NCI-H526 (cell line): ENCODE measurements around the gene RHCG.
A peak's percentile ranks its signal among the peaks of the same experiment; 100 is the strongest.

Source experiments
- DNase-seq, 2 experiments: peaks; one replicate each; lab custom pipeline; 2025; lab: John Stamatoyannopoulos, UW

RHCG gene

DNA sequence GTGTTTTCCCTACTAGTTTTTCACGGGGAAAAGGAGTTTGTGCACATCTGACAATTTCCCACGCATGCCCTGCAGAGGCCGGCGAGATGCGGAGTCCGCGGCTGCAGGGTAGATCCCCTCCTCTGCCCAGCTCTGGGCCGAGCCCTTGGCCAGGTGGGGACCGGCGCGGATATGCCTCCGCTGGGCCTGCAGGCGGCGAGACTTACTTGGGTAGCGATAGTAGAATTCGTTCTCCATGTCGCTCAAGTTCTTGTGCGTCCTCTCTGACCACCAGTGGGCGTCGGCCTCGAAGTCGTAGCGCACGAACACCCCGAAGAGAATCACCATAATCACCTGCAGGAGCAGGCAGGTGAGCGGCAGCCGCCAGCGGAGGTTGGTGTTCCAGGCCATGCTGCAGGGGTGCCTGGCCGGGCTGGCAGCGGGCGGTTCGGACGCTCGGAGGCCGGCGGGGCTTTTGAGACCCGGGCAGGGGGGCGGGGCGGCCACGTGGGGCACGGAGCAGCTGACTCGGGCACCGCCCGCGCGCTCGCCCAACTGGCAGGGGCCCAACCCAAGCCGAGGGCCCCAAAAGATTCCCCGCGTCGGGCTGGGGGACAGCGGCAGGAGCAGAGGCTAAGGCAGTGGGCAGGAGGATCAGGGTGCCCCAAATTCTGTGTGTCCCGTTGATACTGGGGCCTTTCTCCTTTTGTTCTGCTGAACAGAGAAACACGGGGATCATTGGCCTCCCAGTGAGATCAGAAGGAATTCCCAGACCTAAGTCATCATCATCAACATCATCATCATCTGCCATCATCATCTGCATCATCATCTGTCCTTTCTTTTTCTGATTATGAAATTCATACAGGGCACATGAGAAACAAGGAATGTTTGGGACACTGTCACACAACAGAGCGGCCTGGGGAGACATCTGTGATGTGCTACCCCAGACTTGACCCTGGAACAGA is at the start of gene RHCG:
Gene RHCG (minus strand): TSS at position 429 of the 944 bp plus-strand sequence. CDS start 39 bp downstream, at position 390.
- peak; percentile 83 to 92 for DNase-seq

DNA sequence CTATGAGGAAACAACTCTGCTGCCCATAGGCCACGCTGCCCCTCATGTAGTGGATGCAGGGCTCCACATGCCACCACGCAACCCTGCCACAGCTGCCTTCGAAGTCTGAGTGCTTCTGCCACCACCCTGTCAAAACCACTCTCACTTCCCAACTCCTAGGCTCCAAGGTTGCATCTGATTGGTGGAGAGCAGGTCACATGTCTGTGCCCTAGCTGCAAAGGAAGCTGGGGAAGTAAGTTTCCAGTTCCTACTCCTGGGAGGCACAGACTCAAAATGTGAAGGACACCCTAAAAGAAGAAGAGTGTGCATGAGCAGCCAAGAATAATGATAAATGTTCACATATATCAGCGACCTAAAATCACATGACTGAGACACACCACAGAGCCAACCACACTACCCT is 47.0 kb upstream of the RHCG start:
- DNase-seq, result no peak

GRCh38 chr15:89542369-89542768 is 46.0 kb upstream of the RHCG start:
- no peak for DNase-seq

DNA sequence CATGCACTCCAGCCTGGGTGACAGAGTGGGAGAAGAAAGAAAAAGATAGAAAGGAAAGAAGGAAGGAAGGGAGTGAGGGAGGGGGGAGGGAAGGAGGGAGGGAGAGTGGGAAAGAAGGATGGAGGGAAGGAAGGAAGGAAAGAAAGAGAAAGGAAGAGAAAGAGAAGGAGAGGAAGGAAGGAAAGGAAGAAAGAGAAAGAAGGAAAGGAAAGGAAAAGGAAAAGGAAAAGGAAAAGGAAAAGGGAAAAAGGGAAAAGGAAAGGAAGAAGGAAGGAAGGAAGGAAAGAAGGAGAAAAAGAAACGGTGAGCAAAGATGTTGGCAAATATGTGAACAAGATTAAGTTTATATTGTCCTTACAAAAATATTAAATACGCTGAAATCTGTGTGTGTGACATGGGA is 42.6 kb upstream of the RHCG start:
- no peak for DNase-seq

GRCh38 chr15:89533861-89534544 is 37.6 kb upstream of the RHCG start:
- peak in 1 of 2 experiments; percentile 11 for DNase-seq

- no peak for DNase-seq
These were observed 35.6 kb upstream of the RHCG start for GRCh38 chr15:89531796-89532537.

- DNase-seq, result no peak
These were observed 34.6 kb upstream of the RHCG start for GRCh38 chr15:89530976-89531375.

GRCh38 chr15:89528757-89529352 is 32.5 kb upstream of the RHCG start:
- no peak for DNase-seq

GRCh38 chr15:89526601-89527441 is 30.4 kb upstream of the RHCG start:
- no peak for DNase-seq

DNA sequence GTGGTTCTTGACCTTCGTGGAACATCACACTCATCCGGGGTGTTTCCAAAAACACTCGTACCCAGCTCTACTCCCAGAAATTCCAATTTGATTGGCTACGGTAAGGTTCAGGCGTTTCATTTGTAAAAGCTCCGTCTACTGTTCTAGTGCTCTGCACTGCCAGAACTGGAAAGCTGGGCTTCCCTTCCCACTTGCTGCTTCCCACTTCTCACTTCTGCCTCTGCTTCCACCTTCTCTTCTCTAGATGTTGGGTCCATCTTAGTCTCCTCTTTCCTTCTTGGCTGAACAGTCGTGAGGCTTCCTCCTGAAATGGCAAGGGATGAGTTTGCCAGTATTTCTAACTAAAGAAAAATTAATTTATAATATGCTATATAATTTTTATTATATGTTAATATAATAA is 29.8 kb upstream of the RHCG start:
- DNase-seq, result no peak

DNA sequence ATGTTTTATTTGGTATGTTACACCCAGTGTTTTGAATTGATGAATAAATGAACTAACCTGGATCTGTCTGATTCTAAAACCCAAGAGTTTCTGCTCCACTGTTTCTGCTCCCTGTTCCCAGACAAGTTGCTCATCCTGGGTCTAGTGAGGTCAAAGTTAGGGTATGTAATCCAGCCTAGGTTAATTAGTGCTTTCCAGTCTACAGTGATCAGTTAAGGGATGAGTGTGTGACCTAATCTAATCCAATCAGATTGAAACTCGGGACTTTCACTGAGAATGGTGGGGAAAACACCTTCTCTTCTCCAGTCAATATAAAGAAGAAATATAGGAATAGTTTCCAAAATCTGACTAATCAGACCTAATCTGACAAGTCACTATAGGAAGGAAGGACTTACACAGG is 27.8 kb upstream of the RHCG start:
- no peak for DNase-seq

GRCh38 chr15:89523101-89523500 is 26.7 kb upstream of the RHCG start:
- no peak for DNase-seq

DNA sequence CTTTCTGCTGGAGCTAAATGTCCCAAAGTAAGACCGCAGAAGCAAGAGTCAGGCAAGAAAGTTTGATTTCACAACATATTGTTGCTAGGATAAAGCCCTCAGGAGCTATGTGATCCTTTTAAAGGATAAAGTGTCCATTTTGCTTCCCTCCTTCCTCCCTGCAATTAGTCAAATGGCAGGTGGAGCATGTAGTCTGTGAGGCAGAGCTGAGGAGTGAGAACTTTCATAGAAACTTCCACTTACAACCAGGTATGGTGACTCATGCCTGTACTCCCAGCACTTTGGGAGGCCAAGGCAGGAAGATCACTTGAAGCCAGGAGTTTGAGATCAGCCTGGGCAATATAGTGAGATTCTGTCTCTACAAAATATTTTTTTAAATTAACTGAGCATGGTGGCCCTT is 25.2 kb upstream of the RHCG start:
- DNase-seq, result no peak

DNA sequence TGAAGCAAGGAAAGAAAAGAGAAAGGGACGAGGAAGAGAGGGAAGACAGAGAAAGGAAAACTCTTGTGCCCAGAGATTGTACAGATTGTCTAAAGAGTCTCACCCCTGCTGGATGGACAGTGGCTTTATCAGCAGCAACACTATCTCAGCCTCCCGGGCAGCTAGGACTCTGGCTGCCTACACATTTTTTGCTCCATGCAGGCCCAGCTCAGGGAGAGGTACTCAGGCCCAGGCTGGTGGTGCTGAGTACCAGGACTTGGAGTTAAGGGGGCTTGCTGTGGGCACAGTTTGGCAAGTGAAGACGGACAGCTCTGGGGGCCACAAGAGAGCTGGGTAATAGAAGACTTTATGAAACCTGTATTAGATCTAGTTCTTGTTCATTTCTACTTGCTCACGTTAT is 19.1 kb upstream of the RHCG start:
- no peak for DNase-seq

GRCh38 chr15:89514596-89515406 is 18.4 kb upstream of the RHCG start:
- DNase-seq, result no peak

DNA sequence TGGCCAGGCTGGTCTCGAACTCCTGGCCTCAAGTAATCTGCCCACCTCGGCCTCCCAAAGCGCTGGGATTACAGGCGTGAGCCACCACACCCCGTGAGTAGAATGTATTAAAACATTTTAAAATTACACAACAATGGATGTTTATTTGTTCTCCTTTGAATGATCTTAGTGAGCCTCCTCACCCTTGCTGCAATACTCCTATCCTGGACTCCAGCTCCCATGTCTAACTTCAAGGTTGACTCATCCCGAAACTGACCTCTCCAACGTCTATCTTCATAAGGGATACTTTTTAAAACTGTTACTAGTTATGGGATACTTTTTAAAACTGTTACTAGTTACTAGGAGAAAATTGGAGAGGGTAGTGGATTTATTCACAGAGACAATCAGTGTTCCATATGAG is 17.8 kb upstream of the RHCG start:
- DNase-seq, result no peak

DNA sequence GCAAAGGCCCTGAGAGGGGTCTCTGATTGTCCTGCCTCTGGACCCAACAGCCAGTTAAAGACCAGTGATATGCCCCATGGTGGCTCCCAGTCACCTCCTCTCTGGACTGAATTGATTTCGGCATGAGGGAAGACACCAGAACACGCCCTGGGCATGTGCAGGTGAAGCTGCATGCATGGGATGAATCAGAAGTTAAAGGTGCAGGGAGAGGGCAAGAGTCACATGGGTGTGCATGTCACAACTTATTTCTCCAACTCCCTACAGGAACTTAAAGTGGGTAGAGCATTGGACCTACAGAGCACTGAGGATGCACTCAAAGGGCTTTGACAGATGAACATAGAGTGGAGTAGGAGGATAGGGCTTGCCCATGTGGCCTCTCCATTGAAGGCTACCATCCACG is 16.9 kb upstream of the RHCG start:
- no peak for DNase-seq

- no peak for DNase-seq
These were observed 16.2 kb upstream of the RHCG start for GRCh38 chr15:89512631-89513030.

- no peak for DNase-seq
These were observed 9.8 kb upstream of the RHCG start for GRCh38 chr15:89506026-89506686.

DNA sequence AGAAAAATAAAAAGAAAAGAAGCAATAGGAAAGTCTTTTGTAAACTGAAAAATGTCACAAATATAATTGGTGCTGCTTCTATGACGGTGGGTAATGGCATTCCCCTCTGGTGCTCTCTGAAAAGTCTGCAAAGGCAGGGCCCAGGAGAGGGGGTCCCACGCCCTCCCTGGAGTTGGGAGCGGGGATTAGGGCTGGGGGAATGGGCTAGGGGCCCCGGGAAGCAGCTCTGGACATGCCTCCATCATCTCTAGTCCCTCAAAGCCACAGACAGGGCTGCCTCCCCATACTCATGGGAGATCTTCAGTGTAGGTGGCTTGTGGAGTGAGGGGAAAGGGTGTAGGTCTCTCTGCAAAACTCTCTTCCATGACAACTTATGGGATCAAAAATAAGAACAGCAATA is 7.8 kb upstream of the RHCG start:
- DNase-seq, result no peak
